Neural cell (in vitro differentiated cells): Measurements from ENCODE around the gene LY6G5C.

ENCODE experiments used
- CTCF ChIP-seq: fragments of 450-650 bp; IDR thresholded peaks from 2 replicates; pipeline ENCODE4 v1.5.1; 2014; ENCODE audit warnings: antibody characterized with exemption, mild to moderate bottlenecking, moderate library complexity; ENCODE audit not compliant: poor library complexity, severe bottlenecking
- EP300 ChIP-seq: fragments of 450-650 bp; conservative IDR thresholded peaks from 2 replicates; pipeline ENCODE4 v1.6.1; 2014; ENCODE audit warnings: antibody characterized with exemption, mild to moderate bottlenecking, moderate library complexity; ENCODE audit not compliant: poor library complexity, severe bottlenecking
- EZH2 ChIP-seq: fragments of 200-600, 300-800 bp; shearing (Covaris generic), sonication (generic); IDR thresholded peaks from 2 replicates; pipeline ENCODE4 v1.6.1; 2014; ENCODE audit warnings: antibody characterized with exemption, low read length, borderline replicate concordance, mild to moderate bottlenecking; ENCODE audit not compliant: insufficient read depth, poor library complexity, severe bottlenecking
- REST ChIP-seq: IDR thresholded peaks from 2 replicates; pipeline ENCODE4 v1.6.1; 2012; ENCODE audit warnings: borderline replicate concordance

- TF ChIP-seq REST, result no peak
- TF ChIP-seq CTCF, result no peak
- TF ChIP-seq EP300, result no peak
- TF ChIP-seq EZH2, result no peak
These were observed 33.3 kb upstream of the LY6G5C start for GRCh38 chr6:31713991-31714684.
